Activated CD4-positive, alpha-beta memory T cell treated with anti-CD3 and anti-CD28 coated beads for 36 hours (primary cell): ENCODE results near the gene GCM1. TPM values are rescaled to one million over a fixed set of nuclear protein-coding genes. Genes with fewer than 3 reads are reported as not detected.

Experiments used
- CTCF ChIA-PET: fragments of 350-600 bp; sonication (Branson Sonifier 250); formaldehyde crosslinking; loops from one replicate; lab custom pipeline; 2021; ENCODE audit warnings: antibody characterized with exemption, inconsistent platforms; lab: Charles Lee
- POLR2A ChIA-PET: fragments of 350-600 bp; sonication (Branson Sonifier 250); formaldehyde crosslinking; loops from one replicate; lab custom pipeline; 2021; ENCODE audit warnings: antibody characterized with exemption; lab: Charles Lee
- DNase-seq: peaks from one replicate; pipeline ENCODE4 v3.0.0-alpha.2; 2020
- H3K27ac Mint-ChIP-seq: one replicate; pipeline ENCODE4 v1.8.0; 2021; ENCODE audit warnings: mixed read lengths
- H3K27me3 Mint-ChIP-seq: one replicate; pipeline ENCODE4 v1.8.0; 2021; ENCODE audit warnings: mixed read lengths
- H3K36me3 Mint-ChIP-seq: one replicate; pipeline ENCODE4 v1.8.0; 2021; ENCODE audit warnings: mixed read lengths
- H3K4me1 Mint-ChIP-seq: one replicate; pipeline ENCODE4 v1.8.0; 2021; ENCODE audit warnings: low read depth, mixed read lengths
- H3K4me3 Mint-ChIP-seq: one replicate; pipeline ENCODE4 v1.8.0; 2021; ENCODE audit warnings: mild to moderate bottlenecking, mixed read lengths
- H3K9me3 Mint-ChIP-seq: one replicate; pipeline ENCODE4 v1.8.0; 2021; ENCODE audit warnings: mixed read lengths
- intact Hi-C: fragments of 100-400 bp; cut with micrococcal nuclease; formaldehyde crosslinking; loops from one replicate; pipeline ENCODE4 v1.15.1; 2023
- total RNA-seq, 2 experiments: library from RNA; stranded (reverse); gene quantifications; one replicate each; pipeline ENCODE4 v1.2.3, GENCODE V29; 2021

The GCM1 gene
- total RNA-seq, 2 experiments from 2014 or later = not detected

- POLR2A ChIA-PET = no interaction called here
- H3K36me3 Mint-ChIP-seq = peaks cover 47% of the 10 kb centered on the region
Measured at GRCh38 chr6:53095716-53096115, 52.9 kb downstream of the GCM1 start.

GRCh38 chr6:53095270-53095669, 53.4 kb downstream of the GCM1 start:
- intact Hi-C loops = no loop called here
- DNase-seq = no peak
- H3K9me3 Mint-ChIP-seq = no peaks in the 10 kb centered on the region
- H3K4me3 Mint-ChIP-seq = no peak overlapping the region
- ChIA-PET POLR2A (no interaction called here), CTCF (no interaction called here)
- H3K4me1 Mint-ChIP-seq = no peaks in the 10 kb centered on the region
- no peak overlapping the region for H3K27ac Mint-ChIP-seq
- H3K36me3 Mint-ChIP-seq = peaks cover 47% of the 10 kb centered on the region
- H3K27me3 Mint-ChIP-seq = no peaks in the 10 kb centered on the region

More at GRCh38 chr6:53095716-53096115, 52.9 kb downstream of the GCM1 start:
- CTCF ChIA-PET = no interaction called here
- Mint-ChIP-seq H3K27me3 (no peaks in the 10 kb centered on the region), H3K9me3 (no peaks in the 10 kb centered on the region), H3K4me3 (no peak overlapping the region), H3K4me1 (no peaks in the 10 kb centered on the region), H3K27ac (no peak overlapping the region)
- intact Hi-C loops = no loop called here
- DNase-seq = no peak

- no peak overlapping the region for H3K4me3 Mint-ChIP-seq
- peaks cover 28% of the 10 kb centered on the region for H3K36me3 Mint-ChIP-seq
- no peaks in the 10 kb centered on the region for H3K4me1 Mint-ChIP-seq
- ChIA-PET CTCF (no interaction called here), POLR2A (no interaction called here)
- intact Hi-C loops = no loop called here
- no peaks in the 10 kb centered on the region for H3K27me3 Mint-ChIP-seq
- DNase-seq = no peak
- H3K27ac Mint-ChIP-seq = no peak overlapping the region
- no peaks in the 10 kb centered on the region for H3K9me3 Mint-ChIP-seq
Measured at GRCh38 chr6:53090576-53090975, 58.1 kb downstream of the GCM1 start.

GRCh38 chr6:53089948-53090347, 58.7 kb downstream of the GCM1 start:
- no peaks in the 10 kb centered on the region for H3K4me1 Mint-ChIP-seq

GRCh38 chr6:53086302-53086701, 62.3 kb downstream of the GCM1 start:
- POLR2A ChIA-PET = interaction anchor here (0.7 kb wide), 1 partner anchor 8 kb away, joined by 3 read pairs; no protein-coding TSS in a partner anchor
- DNase-seq = no peak
- Mint-ChIP-seq H3K4me1 (no peaks in the 10 kb centered on the region), H3K9me3 (no peaks in the 10 kb centered on the region), H3K36me3 (peaks cover 29% of the 10 kb centered on the region), H3K4me3 (no peak overlapping the region), H3K27me3 (no peaks in the 10 kb centered on the region), H3K27ac (no peak overlapping the region)
- intact Hi-C loops = no loop called here
- CTCF ChIA-PET = no interaction called here

More at GRCh38 chr6:53089948-53090347, 58.7 kb downstream of the GCM1 start:
- Mint-ChIP-seq H3K27ac (no peak overlapping the region), H3K36me3 (peaks cover 26% of the 10 kb centered on the region), H3K27me3 (no peaks in the 10 kb centered on the region), H3K4me3 (no peak overlapping the region), H3K9me3 (no peaks in the 10 kb centered on the region)
- intact Hi-C loops = no loop called here
- ChIA-PET CTCF (no interaction called here), POLR2A (no interaction called here)
- DNase-seq = no peak

GRCh38 chr6:53080813-53081212, 67.8 kb downstream of the GCM1 start:
- Mint-ChIP-seq H3K9me3 (no peaks in the 10 kb centered on the region), H3K4me1 (no peaks in the 10 kb centered on the region), H3K4me3 (no peak overlapping the region), H3K36me3 (peaks cover 40% of the 10 kb centered on the region), H3K27ac (no peak overlapping the region), H3K27me3 (no peaks in the 10 kb centered on the region)
- intact Hi-C loops = no loop called here
- DNase-seq = no peak
- ChIA-PET CTCF (no interaction called here), POLR2A (no interaction called here)

Other genes starting within 250 kb of the GCM1 start
- not detected for gene GSTA3, start 239.1 kb downstream of the GCM1 start, total RNA-seq
- 10 to 100 TPM; 18.5 to 22.3 TPM for gene GSTA4, start 153.6 kb downstream of the GCM1 start, total RNA-seq
- gene CILK1, start 87.0 kb downstream of the GCM1 start, total RNA-seq = 1 to 10 TPM; 7.2 to 7.3 TPM
- 10 to 100 TPM; 54.1 to 55.6 TPM for gene FBXO9, start 83.4 kb downstream of the GCM1 start, total RNA-seq
- 100 to 1,000 TPM; 112 to 121 TPM for gene ELOVL5, start 200.1 kb upstream of the GCM1 start, total RNA-seq